ENCODE data around the gene STK17A. TPM values are rescaled to one million over a fixed set of nuclear protein-coding genes. Genes with fewer than 3 reads are reported as not detected.

Gene STK17A
- polyA plus RNA-seq, 3 donors = 2.8 to 14.1 (median 9.5) TPM

- Mint-ChIP-seq H3K9me3 (no peaks in the 10 kb centered on the region), H3K27me3 (ENCODE audit: low read depth in 3 of 3) (no peaks in the 10 kb centered on the region), H3K4me3 (no peak overlapping the region), H3K4me1 (peaks cover 10% of the 10 kb centered on the region), H3K36me3 (peaks cover 83 to 90% of the 10 kb centered on the region in 2 donors), H3K27ac (peak overlapping the region in 5 of 7 donors; percentile 2 to 56 (median 7))
- Histone ChIP-seq H3K9me3 (replicated peaks in 1 of 2; ENCODE audit: control insufficient read depth in 1 of 2, insufficient read depth in 1 of 2, low read length in 2 of 2) (no peaks in the 10 kb centered on the region), H4K20me1 (ENCODE audit: insufficient read depth, low read length) (no peaks in the 10 kb centered on the region), H3K79me2 (ENCODE audit: insufficient read depth, low read length) (no peaks in the 10 kb centered on the region), H3K9ac (ENCODE audit: insufficient read depth, low read length, poor library complexity, severe bottlenecking) (no peak overlapping the region), H3K27ac (ENCODE audit: low read depth in 1 of 2, low read length in 2 of 2) (no peak overlapping the region), H3K4me3 (replicated peaks in 1 of 3; ENCODE audit: low read depth in 2 of 3, low read length in 3 of 3) (no peak overlapping the region), H3K36me3 (replicated peaks in 1 of 2; ENCODE audit: control insufficient read depth in 1 of 2, insufficient read depth in 2 of 2, low read length in 2 of 2) (peaks cover 63 to 91% of the 10 kb centered on the region in 2 donors), H3K27me3 (ENCODE audit: control insufficient read depth in 2 of 2, insufficient read depth in 2 of 2, low read length in 2 of 2) (no peaks in the 10 kb centered on the region), H2AFZ (ENCODE audit: insufficient read depth, low read depth, low read length, poor library complexity, severe bottlenecking) (no peak overlapping the region), H3K4me2 (replicated peaks; ENCODE audit: extremely low read depth, low read length, poor library complexity, severe bottlenecking) (no peak overlapping the region), H3K4me1 (ENCODE audit: control insufficient read depth in 1 of 2, insufficient read depth in 2 of 2, low read length in 2 of 2) (peaks cover 8 to 12% of the 10 kb centered on the region in 2 donors)
- no peak for DNase-seq
- intact Hi-C loops (cut with micrococcal nuclease) = no loop called here
- no peak for TF ChIP-seq CTCF (IDR thresholded peaks at IDR 0.05)
- 98% methylated on average over 12 of the region's 13 CpGs for WGBS (ENCODE audit: insufficient coverage)
Observed at GRCh38 chr7:43642897-43643630, 60.2 kb downstream of the STK17A start.

- no peak overlapping the region for H3K27ac ChIP-seq (ENCODE audit: low read depth in 1 of 2, low read length in 2 of 2)
- H3K9ac ChIP-seq (ENCODE audit: insufficient read depth, low read length, poor library complexity, severe bottlenecking) = no peak overlapping the region
- H3K27me3 ChIP-seq (ENCODE audit: control insufficient read depth in 2 of 2, insufficient read depth in 2 of 2, low read length in 2 of 2) = no peaks in the 10 kb centered on the region
- H3K36me3 ChIP-seq (replicated peaks in 1 of 2; ENCODE audit: control insufficient read depth in 1 of 2, insufficient read depth in 2 of 2, low read length in 2 of 2) = peaks cover 60 to 84% of the 10 kb centered on the region in 2 donors
- no peak overlapping the region for H3K4me3 ChIP-seq (replicated peaks in 1 of 3; ENCODE audit: low read depth in 2 of 3, low read length in 3 of 3)
- Mint-ChIP-seq H3K9me3 (no peaks in the 10 kb centered on the region), H3K4me1 (peaks cover 18% of the 10 kb centered on the region), H3K27me3 (ENCODE audit: low read depth in 3 of 3) (no peaks in the 10 kb centered on the region), H3K4me3 (no peak overlapping the region), H3K27ac (peak overlapping the region in 2 of 7 donors; percentile 56 to 58), H3K36me3 (peaks cover 77 to 82% of the 10 kb centered on the region in 2 donors)
- no peak overlapping the region for H3K4me2 ChIP-seq (replicated peaks; ENCODE audit: extremely low read depth, low read length, poor library complexity, severe bottlenecking)
- no peaks in the 10 kb centered on the region for H4K20me1 ChIP-seq (ENCODE audit: insufficient read depth, low read length)
- no peaks in the 10 kb centered on the region for H3K79me2 ChIP-seq (ENCODE audit: insufficient read depth, low read length)
- no peak for TF ChIP-seq CTCF (IDR thresholded peaks at IDR 0.05)
- no peak overlapping the region for H2AFZ ChIP-seq (ENCODE audit: insufficient read depth, low read depth, low read length, poor library complexity, severe bottlenecking)
- DNase-seq = no peak
- intact Hi-C loops (cut with micrococcal nuclease) = no loop called here
- WGBS (ENCODE audit: insufficient coverage) = 84% methylated on average over 8 of the region's 8 CpGs
- peaks cover 16 to 20% of the 10 kb centered on the region in 2 donors for H3K4me1 ChIP-seq (ENCODE audit: control insufficient read depth in 1 of 2, insufficient read depth in 2 of 2, low read length in 2 of 2)
- no peaks in the 10 kb centered on the region for H3K9me3 ChIP-seq (replicated peaks in 1 of 2; ENCODE audit: control insufficient read depth in 1 of 2, insufficient read depth in 1 of 2, low read length in 2 of 2)
Observed at GRCh38 chr7:43643846-43644245, 60.9 kb downstream of the STK17A start.

Data from CD14-positive monocyte (primary cell).